Measurements from ENCODE around the gene TMEM151B. TPM values are rescaled to one million over a fixed set of nuclear protein-coding genes. Genes with fewer than 3 reads are reported as not detected.

TMEM151B gene
- 0.13 and 1.4 TPM in 2 replicates for total RNA-seq (ENCODE audit: low replicate concordance)

DNA sequence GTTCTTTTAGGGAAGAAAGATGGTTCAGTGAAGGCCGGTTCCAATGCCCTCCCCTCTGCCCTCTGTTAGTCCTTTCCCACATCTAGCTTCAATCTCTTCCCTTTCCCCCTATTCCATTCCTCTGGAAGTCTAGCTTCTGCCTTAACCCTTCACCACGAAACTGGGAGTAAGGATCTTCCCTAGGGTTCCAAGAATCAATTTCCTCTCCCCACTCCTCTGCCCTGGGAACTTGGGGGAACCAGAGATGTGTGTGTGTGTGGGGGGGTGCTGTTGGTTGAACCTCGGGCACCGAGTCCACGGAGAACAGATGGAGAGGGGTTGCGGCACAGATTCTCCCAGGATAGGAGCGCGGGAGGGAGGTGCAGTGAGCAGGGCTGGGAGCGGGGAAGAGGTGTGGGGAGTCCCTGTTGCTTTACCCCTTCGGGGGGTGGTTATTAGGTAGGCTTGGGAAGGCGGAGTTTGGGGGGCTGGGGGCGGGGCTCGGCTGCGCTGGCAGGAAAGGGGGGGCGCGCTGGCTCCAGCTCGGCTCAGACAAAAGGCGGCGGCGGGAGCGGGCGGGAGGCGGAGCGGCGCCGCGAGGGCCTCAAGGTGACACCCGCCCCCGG lies at the start of gene TMEM151B:
Gene TMEM151B (plus strand): TSS at position 530 of the 605 bp plus-strand sequence. CDS start 293 bp downstream, outside the sequence.
- peaks cover 28% of the 10 kb centered on the region for H3F3A ChIP-seq (ENCODE audit: low read depth)
- peak within 1 kb of the TSS; percentile 89 for H3K4me3 Mint-ChIP-seq
- DNase-seq (ENCODE audit: low spot score): peak; percentile 53
- no peaks in the 10 kb centered on the region for H3K9me3 ChIP-seq (ENCODE audit: low read depth)
- H3K4me1 ChIP-seq: peaks cover 30% of the 10 kb centered on the region
- no peak within 1 kb of the TSS for H2AFZ ChIP-seq (replicated peaks)
- H3K36me3 Mint-ChIP-seq: peaks cover 5% of the 10 kb centered on the region
- TF ChIP-seq CTCF (IDR thresholded peaks at IDR 0.05): no peak
- TF ChIP-seq EZH2 (IDR thresholded peaks at IDR 0.05): no peak
- peaks cover 11% of the 10 kb centered on the region for H3K27me3 Mint-ChIP-seq (ENCODE audit: insufficient read depth, low read depth)
- peak within 1 kb of the TSS; percentile 25 for H3K27ac Mint-ChIP-seq
- H3K9me3 Mint-ChIP-seq: no peaks in the 10 kb centered on the region
- peaks cover 24% of the 10 kb centered on the region for H3K27me3 ChIP-seq
- no peaks in the 10 kb centered on the region for H3K36me3 ChIP-seq
- no peaks in the 10 kb centered on the region for H3K79me2 ChIP-seq (ENCODE audit: low read depth)
- H3K9ac ChIP-seq: no peak within 1 kb of the TSS
- H3K27ac ChIP-seq: no peak within 1 kb of the TSS
- H3K4me2 ChIP-seq: peak within 1 kb of the TSS; percentile 91
- peak within 1 kb of the TSS; percentile 64 for H3K4me3 ChIP-seq
- H3K4me1 Mint-ChIP-seq: peaks cover 53% of the 10 kb centered on the region
- no peaks in the 10 kb centered on the region for H4K20me1 ChIP-seq (ENCODE audit: low read depth)

DNA sequence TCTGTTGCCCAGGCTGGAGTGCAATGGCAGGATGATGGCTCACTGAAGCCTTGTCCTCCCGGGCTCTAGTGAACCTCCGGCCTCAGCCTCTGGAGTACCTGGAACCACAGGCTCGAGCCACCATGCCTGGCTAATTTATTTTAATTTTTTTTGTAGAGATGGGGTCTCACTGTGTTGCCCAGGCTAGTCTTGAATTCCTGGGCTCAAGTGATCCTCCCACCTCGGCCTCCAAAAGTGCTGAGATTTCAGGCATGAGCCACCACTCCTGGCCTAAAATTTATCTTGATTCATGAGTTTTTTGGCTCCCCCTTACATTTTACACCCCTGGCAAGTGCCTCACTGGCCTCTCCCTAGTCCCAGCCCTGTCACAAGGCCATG lies 49.3 kb upstream of the TMEM151B start:
- H3K4me1 ChIP-seq: peaks cover 66% of the 10 kb centered on the region
- H4K20me1 ChIP-seq (ENCODE audit: low read depth): peaks cover 21% of the 10 kb centered on the region
- H3K79me2 ChIP-seq (ENCODE audit: low read depth): peaks cover 19% of the 10 kb centered on the region
- peaks cover 13% of the 10 kb centered on the region for H3K27me3 ChIP-seq
- Mint-ChIP-seq H3K9me3 (no peaks in the 10 kb centered on the region), H3K27me3 (ENCODE audit: insufficient read depth, low read depth) (peaks cover 11% of the 10 kb centered on the region), H3K4me3 (peak overlapping the region; percentile 78), H3K36me3 (peaks cover 3% of the 10 kb centered on the region), H3K4me1 (peaks cover 60% of the 10 kb centered on the region), H3K27ac (peak overlapping the region; percentile 81)
- no peak for DNase-seq (ENCODE audit: low spot score)
- no peak overlapping the region for H3K4me3 ChIP-seq
- H3K27ac ChIP-seq: no peak overlapping the region
- H3K9ac ChIP-seq: no peak overlapping the region
- H3K36me3 ChIP-seq: no peaks in the 10 kb centered on the region
- H2AFZ ChIP-seq (replicated peaks): no peak overlapping the region
- peaks cover 82% of the 10 kb centered on the region for H3F3A ChIP-seq (ENCODE audit: low read depth)
- H3K9me3 ChIP-seq (ENCODE audit: low read depth): no peaks in the 10 kb centered on the region
- H3K4me2 ChIP-seq: no peak overlapping the region
- no peak for TF ChIP-seq EZH2 (IDR thresholded peaks at IDR 0.05)
- no peak for TF ChIP-seq CTCF (IDR thresholded peaks at IDR 0.05)
- no peak for TF ChIP-seq EZH2phosphoT487 (IDR thresholded peaks at IDR 0.05)

DNA sequence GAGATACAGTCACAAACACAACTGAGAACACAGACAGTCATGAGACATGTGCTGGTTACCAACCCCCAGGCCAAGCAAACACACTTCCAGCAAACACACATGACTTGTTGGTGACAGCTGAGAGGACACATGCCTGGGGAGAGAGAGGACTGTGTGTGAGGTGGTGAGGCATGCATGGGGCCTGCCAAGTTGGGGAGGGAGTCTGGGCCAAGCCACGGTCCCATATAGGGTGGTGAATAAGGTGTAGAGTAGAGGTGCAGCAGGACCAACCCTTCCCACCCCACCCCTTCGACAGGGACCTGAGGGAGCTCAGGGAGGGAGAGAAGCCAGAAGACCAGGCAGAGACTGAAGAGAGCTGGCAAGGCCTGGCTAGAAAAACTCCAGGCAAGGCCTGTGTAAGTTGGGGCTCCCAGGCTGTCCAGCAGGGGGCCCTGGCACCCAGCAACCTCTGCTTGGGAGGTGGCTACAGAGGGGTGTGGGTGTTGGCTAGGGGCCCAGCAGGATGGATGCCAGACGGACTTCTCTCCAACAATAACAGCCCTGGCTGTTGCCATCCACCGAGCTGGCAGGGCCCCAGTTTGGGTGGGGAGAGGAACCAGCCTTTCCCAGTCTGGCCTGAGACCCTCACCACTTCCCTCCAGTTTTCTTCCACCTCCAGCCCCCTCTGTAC lies 48.8 kb upstream of the TMEM151B start:
- peak; percentile 64 for TF ChIP-seq CTCF (IDR thresholded peaks at IDR 0.05)
- TF ChIP-seq EZH2phosphoT487 (IDR thresholded peaks at IDR 0.05): no peak
- peak; percentile 77 for DNase-seq (ENCODE audit: low spot score)
- Histone ChIP-seq H2AFZ (replicated peaks) (no peak overlapping the region), H3F3A (ENCODE audit: low read depth) (peaks cover 77% of the 10 kb centered on the region), H3K27ac (no peak overlapping the region), H3K9me3 (ENCODE audit: low read depth) (no peaks in the 10 kb centered on the region), H3K4me3 (no peak overlapping the region), H3K36me3 (no peaks in the 10 kb centered on the region), H3K9ac (no peak overlapping the region), H3K27me3 (peaks cover 13% of the 10 kb centered on the region), H4K20me1 (ENCODE audit: low read depth) (peaks cover 26% of the 10 kb centered on the region), H3K4me1 (peaks cover 66% of the 10 kb centered on the region), H3K4me2 (peak overlapping the region; percentile 86), H3K79me2 (ENCODE audit: low read depth) (peaks cover 25% of the 10 kb centered on the region)
- Mint-ChIP-seq H3K36me3 (peaks cover 3% of the 10 kb centered on the region), H3K27ac (peak overlapping the region; percentile 81), H3K4me1 (peaks cover 65% of the 10 kb centered on the region), H3K9me3 (no peaks in the 10 kb centered on the region), H3K27me3 (ENCODE audit: insufficient read depth, low read depth) (peaks cover 11% of the 10 kb centered on the region), H3K4me3 (peak overlapping the region; percentile 78)
